NCI-H1092 treated with DMSO at 0.1 percent for 48 hours (cell line): ENCODE results near the gene ITGBL1.

ENCODE experiments used
- DNase-seq: peaks from one replicate; lab custom pipeline; 2025; lab: John Stamatoyannopoulos, UW

Gene ITGBL1

GRCh38 chr13:101703081-101703480, 250.6 kb downstream of the ITGBL1 start:
- DNase-seq = no peak

GRCh38 chr13:101703838-101704237, 251.4 kb downstream of the ITGBL1 start:
- no peak for DNase-seq

GRCh38 chr13:101706651-101707050, 254.2 kb downstream of the ITGBL1 start:
- DNase-seq = peak; percentile 11

GRCh38 chr13:101707659-101708058, 255.2 kb downstream of the ITGBL1 start:
- DNase-seq = no peak

DNA sequence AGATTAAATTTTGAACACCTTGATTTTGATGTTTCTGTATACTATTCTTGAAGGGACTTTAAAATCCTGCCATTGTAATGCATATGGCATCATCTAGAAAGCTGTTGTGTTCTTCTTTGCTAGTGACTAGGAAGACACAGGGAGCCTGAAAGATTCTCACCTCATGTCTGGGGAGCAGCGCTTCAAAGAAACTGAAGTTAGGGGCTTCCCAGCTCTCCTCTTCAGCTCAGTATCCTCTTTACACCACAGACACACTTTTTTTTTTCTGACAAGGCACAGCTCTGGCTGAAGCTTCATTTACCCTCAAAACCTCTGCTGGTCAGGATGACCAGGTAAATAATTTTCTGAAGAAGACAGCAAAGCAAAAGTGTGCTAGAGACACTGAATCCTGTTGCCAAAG, 255.6 kb downstream of the ITGBL1 start:
- DNase-seq = no peak

DNA sequence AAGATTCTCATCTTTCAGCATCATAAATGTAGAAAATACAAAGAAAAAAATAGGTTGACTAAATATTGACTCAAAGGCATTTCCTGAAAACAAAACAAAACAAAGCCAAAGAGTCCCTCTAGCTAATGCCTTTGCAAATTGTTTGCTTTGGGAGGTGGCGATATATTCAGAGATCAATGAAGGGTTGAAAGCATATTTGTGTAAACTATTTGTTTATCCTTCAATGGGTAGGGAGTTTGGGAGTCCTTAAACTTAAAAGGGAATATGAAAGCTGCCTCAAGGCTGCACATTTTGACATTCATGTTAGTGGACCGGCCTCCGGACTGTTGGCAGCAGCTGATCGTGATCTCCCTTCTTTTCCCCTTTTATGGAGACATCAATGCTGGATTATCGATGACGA, 257.5 kb downstream of the ITGBL1 start:
- no peak for DNase-seq

DNA sequence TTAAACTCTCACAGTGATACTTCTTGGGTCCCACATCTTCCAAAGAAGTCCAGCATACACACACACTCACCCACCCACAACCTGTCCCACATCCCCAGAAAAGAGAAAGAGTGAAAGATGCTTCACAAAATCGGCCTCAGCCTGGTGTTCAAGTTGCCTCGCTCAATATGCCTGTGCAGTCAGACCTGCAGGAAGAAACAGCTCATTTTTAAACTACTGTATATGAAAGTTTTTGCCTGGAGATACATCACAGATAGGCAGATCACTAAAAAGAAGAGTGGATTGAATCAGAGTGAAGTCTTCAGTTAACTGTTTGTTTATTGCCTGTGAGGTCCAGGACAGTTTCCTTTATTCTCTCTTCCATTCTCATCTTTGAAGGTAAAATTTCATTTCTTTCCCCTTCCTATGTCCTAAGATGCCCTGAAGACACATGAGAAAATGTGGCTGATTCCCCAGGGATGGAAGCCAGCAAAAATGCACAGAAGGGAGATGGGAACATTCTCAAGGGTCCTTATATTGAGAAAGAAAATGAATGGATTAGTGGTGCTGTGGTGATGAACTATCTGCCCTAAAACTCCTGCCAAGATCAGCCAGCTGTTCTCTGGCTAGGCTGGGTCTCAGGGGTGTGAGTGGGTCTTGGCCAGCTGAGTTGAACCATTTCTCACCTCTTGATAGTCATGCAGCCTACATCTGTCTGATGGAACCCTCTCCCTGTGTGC, 259.0 kb downstream of the ITGBL1 start:
- DNase-seq = no peak

DNA sequence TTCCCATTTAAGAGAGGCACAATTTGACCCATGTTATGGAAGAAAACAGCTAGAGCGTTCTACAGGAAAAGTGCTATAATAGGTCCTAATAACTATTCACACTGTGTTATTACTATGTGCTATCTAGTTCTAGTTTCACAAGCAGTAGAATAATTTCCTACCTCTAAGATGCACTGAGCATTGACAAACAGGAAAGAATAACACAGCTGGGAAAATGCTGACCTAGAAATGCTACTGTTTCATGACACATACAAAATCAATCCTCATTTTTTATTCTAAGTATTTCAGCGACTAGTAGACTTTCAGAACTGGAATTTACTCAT, 259.5 kb downstream of the ITGBL1 start:
- no peak for DNase-seq

DNA sequence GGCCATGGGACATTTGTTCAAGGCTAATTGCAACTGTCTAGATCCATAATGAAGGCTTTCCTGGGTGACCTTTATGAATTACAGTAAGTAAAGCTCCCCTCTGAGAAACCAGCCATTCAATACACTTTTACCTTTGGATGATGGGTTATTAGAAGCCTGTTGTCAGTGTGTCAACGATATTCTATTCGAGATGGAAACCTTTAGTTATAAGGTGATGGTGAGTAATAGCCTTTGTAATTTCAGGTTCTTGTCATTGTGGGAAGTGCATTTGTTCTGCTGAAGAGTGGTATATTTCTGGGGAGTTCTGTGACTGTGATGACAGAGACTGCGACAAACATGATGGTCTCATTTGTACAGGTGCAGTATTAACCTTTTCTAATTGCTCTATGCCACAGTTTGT, 261.7 kb downstream of the ITGBL1 start:
- DNase-seq = no peak

GRCh38 chr13:101717353-101717752, 264.9 kb downstream of the ITGBL1 start:
- no peak for DNase-seq

DNA sequence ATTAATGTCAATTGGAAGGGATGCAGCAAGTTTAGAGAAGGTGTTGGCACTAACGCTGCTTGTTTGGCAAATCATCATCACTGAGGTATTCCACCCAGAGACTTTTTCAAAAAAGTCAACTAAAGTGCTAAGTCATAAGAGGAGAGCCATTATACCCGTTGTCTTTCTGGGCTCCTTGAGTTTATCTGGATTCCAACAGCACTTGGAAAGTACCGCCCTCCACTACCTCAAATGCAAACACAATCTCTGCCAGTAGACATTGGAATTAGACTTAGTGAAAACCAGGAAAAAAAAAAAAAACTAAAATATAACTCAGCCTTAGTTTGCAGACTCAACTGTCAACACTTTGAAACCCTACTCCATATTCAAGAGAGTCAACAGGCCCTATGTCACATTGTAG, 266.0 kb downstream of the ITGBL1 start:
- DNase-seq = no peak

- DNase-seq = no peak
Measured at GRCh38 chr13:101726681-101727080, 274.2 kb downstream of the ITGBL1 start.

DNA sequence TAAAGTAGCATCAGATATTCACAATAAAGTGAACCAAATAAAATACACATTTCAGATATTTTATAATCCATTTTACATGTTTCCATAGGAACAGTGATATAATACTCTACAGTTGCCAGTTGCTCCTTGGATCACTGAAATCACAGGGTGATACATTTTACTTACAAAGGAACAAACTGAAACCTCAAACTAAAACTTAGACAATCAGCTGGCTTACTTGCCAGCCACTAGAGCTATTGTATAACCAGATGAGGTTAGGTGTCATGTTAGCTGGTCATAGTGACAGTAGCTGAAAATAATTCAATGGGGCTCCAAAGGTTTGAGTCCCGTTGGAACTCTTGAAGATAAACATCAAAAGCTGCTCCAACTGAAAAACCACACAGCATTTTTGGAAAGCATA, 274.6 kb downstream of the ITGBL1 start:
- DNase-seq = no peak

DNA sequence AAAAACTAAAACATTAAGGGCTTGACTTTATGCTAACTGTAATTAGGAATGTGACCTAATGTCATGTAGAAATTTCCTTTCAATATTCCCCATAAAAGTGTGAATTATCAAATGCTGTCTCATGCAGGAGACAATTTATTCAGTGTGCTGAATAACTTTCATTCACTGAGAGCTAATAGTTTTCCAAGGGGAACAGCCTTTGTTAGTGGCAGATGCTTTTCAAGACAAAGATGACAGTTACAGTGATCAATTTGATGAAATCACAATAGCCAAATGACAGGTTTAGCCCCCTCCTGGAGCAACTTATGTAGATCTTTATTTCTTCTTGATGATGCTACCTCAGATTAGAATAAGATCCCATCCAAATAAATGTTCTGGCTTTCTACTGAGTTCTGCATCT, 275.5 kb downstream of the ITGBL1 start:
- DNase-seq = no peak

DNA sequence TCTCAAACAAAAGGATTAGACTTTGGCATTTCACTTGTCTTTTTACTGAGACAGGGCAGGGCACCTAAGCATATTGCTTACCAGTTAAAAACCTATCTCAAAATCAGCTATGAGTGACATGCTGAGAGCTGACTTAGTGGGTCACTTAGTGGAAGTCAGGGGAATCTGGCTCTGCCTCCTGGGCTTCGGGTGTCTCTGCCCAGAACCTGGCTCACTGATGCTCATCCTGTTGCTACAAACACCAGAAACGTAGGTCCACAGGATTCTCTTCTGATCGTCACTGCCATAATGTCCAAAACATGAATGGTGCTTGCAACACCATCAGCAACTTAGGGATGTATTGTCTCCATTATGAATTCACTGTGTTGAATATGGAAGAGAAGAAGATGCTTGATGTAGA, 276.1 kb downstream of the ITGBL1 start:
- DNase-seq = no peak

DNA sequence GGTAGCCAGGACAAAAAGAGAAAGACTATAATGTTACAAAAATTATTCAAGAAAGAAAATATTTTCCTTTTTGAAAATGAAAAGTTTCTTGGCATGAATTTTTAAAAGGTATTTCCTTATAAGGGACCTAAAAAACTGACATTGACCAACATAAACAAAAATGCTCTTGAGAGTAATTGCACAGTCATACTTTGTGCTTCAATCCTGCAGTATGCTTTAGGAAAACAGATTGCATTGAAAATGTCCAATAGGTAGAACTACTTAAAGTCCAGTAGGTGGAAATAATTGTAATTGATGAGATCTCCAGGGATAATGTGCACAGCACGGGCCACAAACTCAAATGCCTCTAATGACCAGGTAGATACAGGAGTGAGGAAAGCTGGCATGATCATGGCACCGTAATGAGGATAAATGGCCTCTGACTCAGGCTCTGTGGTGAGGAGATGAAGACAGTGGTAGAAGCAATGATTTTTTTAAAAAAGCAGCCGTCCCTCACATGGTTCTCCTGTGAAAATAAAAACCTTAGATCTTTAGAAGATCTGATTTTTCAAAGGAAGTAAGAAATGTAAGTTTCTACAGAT, 278.0 kb downstream of the ITGBL1 start:
- no peak for DNase-seq

DNA sequence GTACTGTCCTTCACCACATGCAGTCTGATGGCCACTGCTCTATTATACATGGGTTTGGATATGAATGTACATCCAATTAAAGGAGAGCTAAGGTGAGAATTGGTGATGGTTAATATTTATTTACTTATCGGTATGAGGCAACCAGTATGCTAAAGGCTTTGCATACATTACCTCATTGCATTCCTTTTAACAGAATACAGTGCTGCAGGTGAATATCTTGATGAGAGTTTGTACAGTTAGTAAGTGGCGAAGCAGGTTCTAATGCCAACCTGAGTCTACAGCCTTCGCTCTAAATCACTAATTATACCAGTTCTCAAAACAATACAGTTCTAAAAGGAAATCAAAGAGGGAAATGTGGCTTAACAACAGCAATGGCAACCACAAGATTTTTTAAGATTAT, 284.1 kb downstream of the ITGBL1 start:
- no peak for DNase-seq

DNA sequence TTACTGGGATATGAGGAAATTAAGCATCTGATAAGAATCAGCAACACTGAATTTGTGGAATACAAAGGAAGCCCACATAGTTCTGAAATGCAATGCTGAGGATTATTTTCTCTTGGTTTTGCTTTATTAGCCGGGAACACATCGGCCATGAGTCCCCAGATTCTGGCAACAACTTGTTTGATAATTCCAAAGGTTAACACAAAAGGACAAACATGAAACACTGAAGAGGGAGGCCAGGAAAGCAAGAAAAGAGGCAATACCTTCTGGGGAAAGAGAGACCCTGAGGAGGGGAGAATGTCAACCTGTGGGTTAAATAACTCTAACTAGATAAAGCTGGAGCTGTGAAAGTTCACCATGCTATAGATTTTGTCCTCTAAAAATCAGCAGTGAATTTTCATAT, 285.9 kb downstream of the ITGBL1 start:
- no peak for DNase-seq

DNA sequence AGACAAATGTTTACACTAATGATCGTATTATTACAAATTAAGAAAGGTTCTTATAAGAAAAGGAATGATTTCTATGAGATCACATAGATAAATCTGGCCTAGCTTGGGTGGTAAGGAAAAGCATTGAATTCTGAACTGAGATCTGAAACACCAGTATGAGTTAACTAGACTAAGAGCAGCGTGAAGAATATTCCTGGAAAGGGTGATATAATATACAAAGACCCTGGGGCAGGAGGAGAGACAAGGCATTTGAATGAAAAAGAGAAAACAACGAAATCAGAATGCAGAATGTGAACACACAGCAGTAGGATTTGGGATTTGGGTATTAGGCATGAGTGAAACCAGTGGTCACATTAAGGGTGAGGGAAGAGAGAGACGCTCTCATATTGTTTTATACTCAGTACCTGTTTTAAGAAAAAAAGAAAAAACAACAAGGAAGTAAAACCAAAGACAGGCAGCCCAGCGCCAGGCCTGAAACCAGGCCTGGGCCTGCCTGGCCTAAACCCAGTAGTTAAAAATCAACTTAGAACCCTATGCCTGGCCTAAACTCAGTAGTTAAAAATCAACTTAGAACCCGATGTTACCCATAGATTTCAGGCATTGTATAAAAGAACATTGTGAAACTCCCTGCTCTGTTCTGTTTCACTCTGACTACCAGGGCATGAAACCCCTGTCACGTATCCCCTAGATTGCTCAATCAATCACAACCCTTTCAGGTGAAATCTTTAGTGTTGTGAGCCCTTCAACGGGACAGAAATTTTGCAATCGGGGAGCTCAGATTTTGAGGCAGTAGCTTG, 287.1 kb downstream of the ITGBL1 start:
- DNase-seq = no peak

GRCh38 chr13:101746513-101746912, 294.0 kb downstream of the ITGBL1 start:
- no peak for DNase-seq

DNA sequence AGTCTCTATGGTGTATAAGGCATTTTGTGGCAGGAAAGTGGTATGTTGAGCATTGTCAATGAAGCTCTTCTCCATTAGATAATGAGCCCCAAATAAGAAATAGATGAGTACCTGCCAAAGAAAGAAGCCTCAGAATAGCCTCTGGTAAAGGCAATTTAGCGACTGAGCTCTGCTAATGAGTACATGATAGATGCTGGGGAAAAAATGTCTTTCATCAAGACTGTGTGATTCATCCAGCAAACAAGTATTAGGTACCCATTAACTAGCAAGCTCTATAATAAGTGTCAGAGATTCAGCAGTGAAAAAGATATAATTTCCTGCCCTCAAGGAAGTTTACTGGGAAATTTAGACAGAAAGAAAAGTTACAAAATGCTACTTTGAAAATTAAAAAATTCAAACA, 294.6 kb downstream of the ITGBL1 start:
- no peak for DNase-seq

DNA sequence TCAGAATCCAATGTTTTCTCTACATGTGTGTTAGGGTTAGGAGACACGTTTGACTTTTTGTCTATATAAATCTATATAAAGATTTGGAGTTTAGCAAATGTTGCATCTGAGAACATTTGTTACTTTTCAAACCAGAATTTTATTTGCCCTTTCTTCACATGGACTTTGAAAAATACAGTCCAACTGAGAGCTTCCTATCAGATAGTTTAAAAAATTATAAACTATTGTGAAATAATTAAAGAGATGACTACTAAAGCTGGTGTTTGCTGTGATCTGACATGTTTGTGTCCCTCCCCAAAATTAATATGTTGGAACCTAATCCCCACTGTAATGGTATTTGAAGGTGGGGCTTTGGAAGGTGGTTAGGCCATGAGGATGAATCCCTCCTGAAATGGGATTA, 297.1 kb downstream of the ITGBL1 start:
- no peak for DNase-seq

DNA sequence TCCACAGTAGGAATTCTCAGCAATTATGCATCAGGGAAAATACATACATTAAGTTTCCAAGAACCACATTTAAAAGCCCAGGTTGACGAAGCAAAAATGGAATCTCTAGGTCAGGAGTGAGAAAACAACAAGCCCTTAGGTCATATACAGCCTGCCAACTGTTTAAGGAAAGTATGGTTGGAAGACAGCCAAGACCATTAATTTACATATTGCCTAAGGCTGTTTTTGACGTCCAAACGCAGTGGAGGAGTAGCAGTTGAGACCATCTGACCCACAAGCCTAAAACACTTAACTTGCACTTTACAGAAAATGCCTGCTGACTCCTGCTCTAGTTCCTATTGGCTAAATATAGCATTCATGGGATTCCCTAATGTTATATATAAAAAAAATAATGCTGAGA, 299.0 kb downstream of the ITGBL1 start:
- DNase-seq = peak; percentile 66

DNA sequence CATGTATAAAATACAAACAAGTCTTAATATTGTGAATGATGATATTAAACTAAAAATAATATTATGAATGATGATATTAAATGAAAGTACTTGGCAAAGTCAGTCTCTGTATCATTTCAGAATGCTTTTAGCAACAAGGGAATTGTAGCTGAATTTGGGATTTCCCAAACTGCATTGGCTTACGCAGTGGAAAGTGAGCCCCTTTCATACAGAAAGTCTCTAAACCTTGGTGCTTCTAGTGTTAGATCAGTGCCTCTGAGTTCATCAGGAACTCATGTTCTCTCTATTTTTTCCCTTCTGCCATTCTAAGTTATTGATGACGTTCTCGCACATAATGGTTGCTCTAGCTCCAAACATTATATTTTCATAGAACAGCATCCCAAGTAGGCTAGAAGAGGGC, 300.0 kb downstream of the ITGBL1 start:
- DNase-seq = no peak
